Endothelial cell of umbilical vein (primary cell): Measurements from ENCODE around the gene KLHL25. TPM values are rescaled to one million over a fixed set of nuclear protein-coding genes. Genes with fewer than 3 reads are reported as not detected.

Source experiments
- BruUV-seq: library from RNA; stranded (reverse); fragments of 400-500 nt; replicated peaks from 2 replicates; lab custom pipeline; 2021; lab: Mats Ljungman, UMichigan
- CTCF ChIA-PET: fragments of 300-600, 350-600 bp; sonication (Branson Sonifier 250); formaldehyde crosslinking; loops from one replicate; lab custom pipeline; 2021; ENCODE audit warnings: antibody characterized with exemption, inconsistent platforms; lab: Charles Lee
- POLR2A ChIA-PET: fragments of 300-600, 350-600 bp; sonication (Branson Sonifier 250); formaldehyde crosslinking; loops from one replicate; lab custom pipeline; 2021; ENCODE audit warnings: antibody characterized with exemption, inconsistent platforms; lab: Charles Lee
- DNase-seq: peaks from one replicate; pipeline ENCODE4 v3.0.0-alpha.2; 2011; ENCODE audit warnings: low read depth, low spot score
- FAIRE-seq: peaks from 2 replicates; lab custom pipeline; 2011; peaks lifted over from hg19 to GRCh38; lab: Jason Lieb, UNC
- H2AFZ ChIP-seq: 2 replicates; pipeline ENCODE4 v1.6.0; 2012; ENCODE audit warnings: low read depth, low read length, control low read depth, inconsistent platforms
- H3K27ac ChIP-seq: 2 replicates; pipeline ENCODE4 v1.5.1; 2011; ENCODE audit warnings: low read depth, mild to moderate bottlenecking, control low read depth, low read length, moderate library complexity; ENCODE audit not compliant: insufficient read depth
- H3K27me3 ChIP-seq, 2 experiments: 2 replicates each; pipeline versions ENCODE4 v1.6.0 to v1.6.1; 2011; ENCODE audit warnings: low read length in 2 of 2, mixed read lengths in 1 of 2; ENCODE audit not compliant: control insufficient read depth in 2 of 2, insufficient read depth in 2 of 2
- H3K36me3 ChIP-seq, 2 experiments: 2 replicates in 1 of 2; 3 replicates in 1 of 2; pipeline ENCODE4 v1.5.1; 2011; ENCODE audit warnings: low read length in 2 of 2, mild to moderate bottlenecking in 1 of 2, moderate library complexity in 1 of 2; ENCODE audit not compliant: control insufficient read depth in 2 of 2, insufficient read depth in 2 of 2; ENCODE audit errors: extremely low read depth in 1 of 2
- H3K4me1 ChIP-seq: 3 replicates; pipeline ENCODE4 v1.5.1; 2011; ENCODE audit warnings: mild to moderate bottlenecking, low read length; ENCODE audit not compliant: control insufficient read depth, insufficient read depth; ENCODE audit errors: extremely low read depth
- H3K4me2 ChIP-seq: 2 replicates; pipeline ENCODE4 v1.6.1; 2011; ENCODE audit warnings: low read length, control low read depth, mixed read lengths; ENCODE audit not compliant: insufficient read depth
- H3K4me3 ChIP-seq, 3 experiments: fragments of 200-600 bp in 1 of 3; sonication (generic), shearing (Covaris generic) in 1 of 3; replicated peaks in 1 of 3; 2 replicates each; pipeline ENCODE4 v1.5.1; 2011 to 2016; ENCODE audit warnings: control low read depth in 3 of 3, low read length in 3 of 3, mild to moderate bottlenecking in 2 of 3, inconsistent platforms in 1 of 3, low read depth in 1 of 3, moderate library complexity in 1 of 3; ENCODE audit not compliant: insufficient read depth in 1 of 3
- H3K79me2 ChIP-seq: 2 replicates; pipeline ENCODE4 v1.6.0; 2012; ENCODE audit warnings: low read length, inconsistent platforms; ENCODE audit not compliant: control insufficient read depth, insufficient read depth
- H3K9ac ChIP-seq: replicated peaks from 2 replicates; pipeline ENCODE3; 2011; ENCODE audit warnings: low read length, control low read depth; ENCODE audit not compliant: insufficient read depth; ENCODE audit errors: extremely low read depth
- H3K9me1 ChIP-seq: replicated peaks from 3 replicates; pipeline ENCODE4 v1.6.0; 2011; ENCODE audit warnings: mild to moderate bottlenecking, low read length; ENCODE audit not compliant: control insufficient read depth, insufficient read depth; ENCODE audit errors: extremely low read depth
- H3K9me3 ChIP-seq: replicated peaks from 2 replicates; pipeline ENCODE4 v1.5.1; 2012; ENCODE audit warnings: low read length, inconsistent platforms; ENCODE audit not compliant: control insufficient read depth, insufficient read depth
- H4K20me1 ChIP-seq: replicated peaks from 2 replicates; pipeline ENCODE3; 2011; ENCODE audit warnings: mild to moderate bottlenecking, low read length; ENCODE audit not compliant: control insufficient read depth, insufficient read depth; ENCODE audit errors: extremely low read depth
- EZH2 ChIP-seq: IDR thresholded peaks from 2 replicates; pipeline ENCODE4 v1.6.1; 2012; ENCODE audit warnings: borderline replicate concordance, low read depth, mild to moderate bottlenecking, moderate library complexity, low read length, inconsistent platforms; ENCODE audit not compliant: severe bottlenecking
- FOS ChIP-seq: IDR thresholded peaks from 2 replicates; pipeline ENCODE4 v1.6.1; 2011; ENCODE audit warnings: mild to moderate bottlenecking, low read length, moderate library complexity, borderline replicate concordance; ENCODE audit not compliant: insufficient read depth
- GATA2 ChIP-seq: IDR thresholded peaks from 2 replicates; pipeline ENCODE4 v1.7.0; 2011; ENCODE audit warnings: low read depth, mild to moderate bottlenecking, moderate library complexity, mixed read lengths, low read length; ENCODE audit not compliant: insufficient read length, insufficient read depth
- JUN ChIP-seq: IDR thresholded peaks from 2 replicates; pipeline ENCODE4 v1.6.1; 2011; ENCODE audit warnings: borderline replicate concordance, low read depth; ENCODE audit not compliant: insufficient read length, insufficient read depth
- MYC ChIP-seq: IDR thresholded peaks from one replicate; pipeline ENCODE4 v1.6.1; 2011; ENCODE audit warnings: mild to moderate bottlenecking, low read depth, low read length
- POLR2A ChIP-seq: IDR thresholded peaks from 2 replicates; pipeline ENCODE4 v1.6.1; 2012; ENCODE audit warnings: low read depth, mild to moderate bottlenecking, control low read depth, low read length
- POLR2AphosphoS5 ChIP-seq: IDR thresholded peaks from 2 replicates; pipeline ENCODE4 v1.6.1; 2012; ENCODE audit warnings: low read depth, mild to moderate bottlenecking, control low read depth, low read length, moderate library complexity; ENCODE audit not compliant: insufficient read depth
- dilution Hi-C: fragments of 300-500 bp; cut with MboI; formaldehyde crosslinking; loops from one replicate; pipeline ENCODE4 v1.15.0; 2019; ENCODE audit warnings: low sequenced_read_pairs; ENCODE audit not compliant: extremely low pct_ligation_motif_present
- intact Hi-C: fragments of 100-400 bp; cut with micrococcal nuclease; formaldehyde crosslinking; loops from one replicate; pipeline ENCODE4 v1.10.0; 2022
- polyA plus RNA-seq, 4 experiments: library from polyadenylated mRNA; depleted of rRNA in 3 of 4; stranded (reverse) in 3 of 4; unstranded in 1 of 4; fragments of >200 nt; gene quantifications; 2 replicates each; pipeline versions ENCODE4 v1.2.1 to v1.2.3, GENCODE V29; 2011 to 2012; ENCODE audit warnings: missing spikeins in 1 of 4
- total RNA-seq: library from RNA; stranded (reverse); gene quantifications from 2 replicates; pipeline ENCODE4 v1.2.3, GENCODE V29; 2021
- TF ChIP-seq, protein P1 (sequence below): IDR thresholded peaks from 2 replicates; pipeline ENCODE4 v1.6.1; 2011; ENCODE audit not compliant: insufficient read depth, insufficient read length
- TF ChIP-seq, protein P2 (sequence below), 2 donors: IDR thresholded peaks; 1 replicate in 1 of 2; 2 replicates in 1 of 2; pipeline ENCODE4 v1.5.1; 2011; ENCODE audit warnings: low read length in 2 of 2, mild to moderate bottlenecking in 2 of 2, moderate library complexity in 2 of 2, control low read depth in 1 of 2, inconsistent platforms in 1 of 2, low read depth in 1 of 2; ENCODE audit not compliant: insufficient read depth in 1 of 2; ENCODE audit errors: extremely low read depth in 1 of 2

KLHL25 gene
- total and polyA plus RNA-seq, 2 donors (not counting 3 experiments of a cell fraction or from before 2014, with no cell fraction given), result 5.4 to 6.4 TPM

DNA sequence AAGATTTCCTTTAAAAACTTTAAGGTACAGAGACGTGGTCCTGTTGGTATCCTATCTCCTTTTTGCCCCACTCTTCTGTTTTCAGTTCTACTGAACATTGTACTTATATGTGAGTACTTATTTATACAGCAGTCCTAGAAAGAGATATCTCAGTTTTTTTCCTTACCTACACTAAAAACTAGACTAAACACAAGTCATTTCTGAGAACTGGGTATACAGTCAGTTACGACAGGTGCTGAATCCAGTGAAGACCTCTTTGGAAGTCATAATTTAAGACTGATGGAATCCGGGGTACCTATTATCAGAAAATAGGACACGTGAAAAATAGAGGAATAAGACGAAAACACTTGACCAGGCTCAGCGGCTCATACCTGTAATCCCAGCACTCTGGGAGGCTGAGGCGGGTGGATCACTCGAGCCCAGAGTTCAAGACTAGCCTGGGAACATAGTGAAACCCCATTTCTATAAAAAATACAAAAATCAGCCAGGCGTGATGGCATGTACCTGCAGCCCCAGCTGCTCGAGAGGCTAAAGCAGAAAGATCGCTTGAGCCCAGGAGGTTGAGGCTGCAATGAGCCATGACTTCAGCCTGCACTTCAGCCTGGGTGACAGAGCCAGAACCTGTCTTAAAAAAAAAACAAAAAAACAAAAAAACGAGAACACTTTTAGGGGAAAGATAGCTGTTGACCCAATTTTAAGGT lies 76.3 kb downstream of the KLHL25 start:
- H2AFZ ChIP-seq, result no peak overlapping the region
- H3K9me3 ChIP-seq, result no peaks in the 10 kb centered on the region
- no peak for TF ChIP-seq EZH2
- TF ChIP-seq FOS, result no peak
- TF ChIP-seq MYC, result no peak
- no peak for TF ChIP-seq GATA2
- TF ChIP-seq JUN, result no peak
- no peak for TF ChIP-seq POLR2A
- TF ChIP-seq, protein P1, sequence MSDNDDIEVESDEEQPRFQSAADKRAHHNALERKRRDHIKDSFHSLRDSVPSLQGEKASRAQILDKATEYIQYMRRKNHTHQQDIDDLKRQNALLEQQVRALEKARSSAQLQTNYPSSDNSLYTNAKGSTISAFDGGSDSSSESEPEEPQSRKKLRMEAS, result no peak
- no peak for TF ChIP-seq POLR2AphosphoS5
- TF ChIP-seq, protein P2, sequence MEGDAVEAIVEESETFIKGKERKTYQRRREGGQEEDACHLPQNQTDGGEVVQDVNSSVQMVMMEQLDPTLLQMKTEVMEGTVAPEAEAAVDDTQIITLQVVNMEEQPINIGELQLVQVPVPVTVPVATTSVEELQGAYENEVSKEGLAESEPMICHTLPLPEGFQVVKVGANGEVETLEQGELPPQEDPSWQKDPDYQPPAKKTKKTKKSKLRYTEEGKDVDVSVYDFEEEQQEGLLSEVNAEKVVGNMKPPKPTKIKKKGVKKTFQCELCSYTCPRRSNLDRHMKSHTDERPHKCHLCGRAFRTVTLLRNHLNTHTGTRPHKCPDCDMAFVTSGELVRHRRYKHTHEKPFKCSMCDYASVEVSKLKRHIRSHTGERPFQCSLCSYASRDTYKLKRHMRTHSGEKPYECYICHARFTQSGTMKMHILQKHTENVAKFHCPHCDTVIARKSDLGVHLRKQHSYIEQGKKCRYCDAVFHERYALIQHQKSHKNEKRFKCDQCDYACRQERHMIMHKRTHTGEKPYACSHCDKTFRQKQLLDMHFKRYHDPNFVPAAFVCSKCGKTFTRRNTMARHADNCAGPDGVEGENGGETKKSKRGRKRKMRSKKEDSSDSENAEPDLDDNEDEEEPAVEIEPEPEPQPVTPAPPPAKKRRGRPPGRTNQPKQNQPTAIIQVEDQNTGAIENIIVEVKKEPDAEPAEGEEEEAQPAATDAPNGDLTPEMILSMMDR (IDR thresholded peaks at IDR 0.05; ENCODE audit: extremely low read depth in 1 of 2, insufficient read depth in 1 of 2, low read depth in 1 of 2, low read length in 2 of 2), result no peak
- BruUV-seq, result no TSS peak
- no peak overlapping the region for H3K4me2 ChIP-seq
- ChIA-PET CTCF (no interaction called here), POLR2A (no interaction called here)
- H3K9me1 ChIP-seq, result no peaks in the 10 kb centered on the region
- no peaks in the 10 kb centered on the region for H3K79me2 ChIP-seq
- no peak overlapping the region for H3K9ac ChIP-seq
- no peak for FAIRE-seq
- no peaks in the 10 kb centered on the region for H3K27me3 ChIP-seq
- H4K20me1 ChIP-seq, result no peaks in the 10 kb centered on the region
- no peak overlapping the region for H3K4me3 ChIP-seq
- dilution Hi-C loops, result no loop called here
- peaks cover 26 to 35% of the 10 kb centered on the region in 2 experiments for H3K36me3 ChIP-seq
- no peak for DNase-seq
- no peaks in the 10 kb centered on the region for H3K4me1 ChIP-seq
- H3K27ac ChIP-seq, result no peak overlapping the region
- intact Hi-C loops, result no loop called here
